ENCODE measurements around the gene CSNK1G3.

DNA sequence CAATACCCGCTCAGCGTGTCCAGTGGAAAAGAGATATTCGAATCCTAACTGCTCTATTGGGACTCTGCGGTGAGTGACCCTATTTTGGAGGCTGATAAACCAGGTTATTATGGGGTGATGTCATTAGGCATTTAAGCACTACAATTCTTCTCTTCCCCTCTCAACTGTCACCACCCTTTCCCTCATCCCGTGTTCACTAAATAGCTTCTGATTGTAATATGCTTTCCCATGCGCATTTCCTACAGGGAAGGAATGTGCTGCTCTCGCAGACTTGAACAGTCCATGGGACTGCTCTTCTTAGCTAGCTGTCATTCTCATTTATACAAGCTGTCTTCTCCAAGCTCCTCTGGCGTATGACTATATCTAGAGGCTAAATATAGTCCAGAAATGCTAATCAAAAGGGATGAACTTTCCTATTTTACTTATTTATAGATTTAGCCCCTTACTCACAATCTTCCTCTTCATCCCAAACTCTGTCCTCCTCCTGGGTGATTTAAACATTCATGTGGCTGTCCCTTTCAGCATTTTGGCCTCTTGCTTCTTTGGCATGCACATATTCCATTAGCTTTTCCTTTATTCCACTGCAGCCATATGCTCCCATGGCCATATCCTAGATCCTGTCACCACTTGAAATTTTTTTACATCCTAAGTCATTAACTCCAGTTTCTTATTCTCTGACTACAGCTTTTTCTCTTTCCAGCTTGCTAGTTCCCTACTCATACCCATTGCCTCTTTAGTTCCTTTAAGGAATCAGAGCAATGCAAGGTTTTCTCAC, 39.6 kb upstream of the CSNK1G3 start:
- TF ChIP-seq YY1 (IDR thresholded peaks at IDR 0.05; ENCODE audit: extremely low read depth, insufficient replicate concordance, low read depth, low read length) (no peak), ELF1 (IDR thresholded peaks at IDR 0.05; ENCODE audit: borderline replicate concordance, low read depth) (no peak)

Measured in HCT116 (cell line).